Measurements from ENCODE around the gene MYBPC2.

Gene MYBPC2

DNA sequence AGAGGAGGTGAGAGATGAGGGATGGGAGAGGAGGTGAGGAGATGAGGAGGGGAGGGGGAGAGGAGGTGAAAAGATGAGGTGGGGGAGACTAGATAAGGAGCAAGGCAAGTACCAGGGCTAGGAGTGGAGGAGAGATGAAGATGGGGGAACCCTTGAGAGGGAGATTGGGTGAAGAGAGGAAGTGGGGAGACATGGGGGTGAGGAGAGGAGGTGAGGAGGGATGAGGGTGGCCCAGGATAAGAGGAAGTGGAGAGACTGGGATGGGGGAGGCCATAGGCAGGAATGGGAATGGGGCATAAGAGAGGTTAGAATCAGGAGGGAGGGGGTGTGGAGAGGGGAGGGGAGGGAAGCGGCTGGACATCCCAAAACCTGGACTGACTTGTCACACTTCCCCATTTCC is 26.9 kb downstream of the MYBPC2 start:
- TF ChIP-seq ZFX (IDR thresholded peaks at IDR 0.05; ENCODE audit: borderline replicate concordance): no peak
- TF ChIP-seq, protein P1, sequence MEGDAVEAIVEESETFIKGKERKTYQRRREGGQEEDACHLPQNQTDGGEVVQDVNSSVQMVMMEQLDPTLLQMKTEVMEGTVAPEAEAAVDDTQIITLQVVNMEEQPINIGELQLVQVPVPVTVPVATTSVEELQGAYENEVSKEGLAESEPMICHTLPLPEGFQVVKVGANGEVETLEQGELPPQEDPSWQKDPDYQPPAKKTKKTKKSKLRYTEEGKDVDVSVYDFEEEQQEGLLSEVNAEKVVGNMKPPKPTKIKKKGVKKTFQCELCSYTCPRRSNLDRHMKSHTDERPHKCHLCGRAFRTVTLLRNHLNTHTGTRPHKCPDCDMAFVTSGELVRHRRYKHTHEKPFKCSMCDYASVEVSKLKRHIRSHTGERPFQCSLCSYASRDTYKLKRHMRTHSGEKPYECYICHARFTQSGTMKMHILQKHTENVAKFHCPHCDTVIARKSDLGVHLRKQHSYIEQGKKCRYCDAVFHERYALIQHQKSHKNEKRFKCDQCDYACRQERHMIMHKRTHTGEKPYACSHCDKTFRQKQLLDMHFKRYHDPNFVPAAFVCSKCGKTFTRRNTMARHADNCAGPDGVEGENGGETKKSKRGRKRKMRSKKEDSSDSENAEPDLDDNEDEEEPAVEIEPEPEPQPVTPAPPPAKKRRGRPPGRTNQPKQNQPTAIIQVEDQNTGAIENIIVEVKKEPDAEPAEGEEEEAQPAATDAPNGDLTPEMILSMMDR (IDR thresholded peaks at IDR 0.05): no peak
- no peak overlapping the region for H3K27ac ChIP-seq

- no peak overlapping the region for H3K27ac ChIP-seq
Measured at GRCh38 chr19:50460161-50460765, 27.6 kb downstream of the MYBPC2 start.

GRCh38 chr19:50461066-50461875 is 28.6 kb downstream of the MYBPC2 start:
- TF ChIP-seq, protein P1 (IDR thresholded peaks at IDR 0.05): peak; percentile 93
- no peak for TF ChIP-seq ZFX (IDR thresholded peaks at IDR 0.05; ENCODE audit: borderline replicate concordance)
- no peak overlapping the region for H3K27ac ChIP-seq

More at GRCh38 chr19:50460161-50460765, 27.6 kb downstream of the MYBPC2 start:
- TF ChIP-seq ZFX (IDR thresholded peaks at IDR 0.05; ENCODE audit: borderline replicate concordance): no peak

- TF ChIP-seq, protein P1 (IDR thresholded peaks at IDR 0.05): no peak
- TF ChIP-seq ZFX (IDR thresholded peaks at IDR 0.05; ENCODE audit: borderline replicate concordance): no peak
- no peak overlapping the region for H3K27ac ChIP-seq
Measured at GRCh38 chr19:50462970-50463369, 30.3 kb downstream of the MYBPC2 start.

- no peak overlapping the region for H3K27ac ChIP-seq
- no peak for TF ChIP-seq ZFX (IDR thresholded peaks at IDR 0.05; ENCODE audit: borderline replicate concordance)
- TF ChIP-seq, protein P1 (IDR thresholded peaks at IDR 0.05): no peak
Measured at GRCh38 chr19:50464348-50464747, 31.7 kb downstream of the MYBPC2 start.

GRCh38 chr19:50465000-50465399 is 32.3 kb downstream of the MYBPC2 start:
- TF ChIP-seq, protein P1 (IDR thresholded peaks at IDR 0.05): no peak
- TF ChIP-seq ZFX (IDR thresholded peaks at IDR 0.05; ENCODE audit: borderline replicate concordance): no peak
- no peak overlapping the region for H3K27ac ChIP-seq

GRCh38 chr19:50465986-50466705 is 33.5 kb downstream of the MYBPC2 start:
- H3K27ac ChIP-seq: no peak overlapping the region

More at GRCh38 chr19:50465986-50466705, 33.5 kb downstream of the MYBPC2 start:
- no peak for TF ChIP-seq ZFX (IDR thresholded peaks at IDR 0.05; ENCODE audit: borderline replicate concordance)
- TF ChIP-seq, protein P1 (IDR thresholded peaks at IDR 0.05): peak; percentile 35

All from 22Rv1 (cell line).